ENCODE measurements around the gene ZNF592.

ZNF592 gene

GRCh38 chr15:84828086-84828908 is 79.9 kb downstream of the ZNF592 start:
- DNase-seq (ENCODE audit: low spot score): no peak

- DNase-seq (ENCODE audit: low spot score): no peak
Observed at GRCh38 chr15:84829428-84829827, 81.0 kb downstream of the ZNF592 start.

GRCh38 chr15:84830036-84830435 is 81.6 kb downstream of the ZNF592 start:
- no peak for DNase-seq (ENCODE audit: low spot score)

GRCh38 chr15:84831028-84831427 is 82.6 kb downstream of the ZNF592 start:
- DNase-seq (ENCODE audit: low spot score): no peak

- no peak for DNase-seq (ENCODE audit: low spot score)
Observed at GRCh38 chr15:84831613-84832012, 83.2 kb downstream of the ZNF592 start.

GRCh38 chr15:84832448-84833040 is 84.2 kb downstream of the ZNF592 start:
- no peak for DNase-seq (ENCODE audit: low spot score)

- DNase-seq (ENCODE audit: low spot score): no peak
Observed at GRCh38 chr15:84833447-84834228, 85.2 kb downstream of the ZNF592 start.

GRCh38 chr15:84834229-84834955 is 86.0 kb downstream of the ZNF592 start:
- no peak for DNase-seq (ENCODE audit: low spot score)

GRCh38 chr15:84834969-84835368 is 86.6 kb downstream of the ZNF592 start:
- no peak for DNase-seq (ENCODE audit: low spot score)

GRCh38 chr15:84835661-84836337 is 87.4 kb downstream of the ZNF592 start:
- no peak for DNase-seq (ENCODE audit: low spot score)

- no peak for DNase-seq (ENCODE audit: low spot score)
Observed at GRCh38 chr15:84836844-84837243, 88.5 kb downstream of the ZNF592 start.

- DNase-seq (ENCODE audit: low spot score): no peak
Observed at GRCh38 chr15:84839714-84840113, 91.3 kb downstream of the ZNF592 start.

GRCh38 chr15:84840255-84840654 is 91.9 kb downstream of the ZNF592 start:
- DNase-seq (ENCODE audit: low spot score): no peak

GRCh38 chr15:84840741-84841429 is 92.5 kb downstream of the ZNF592 start:
- DNase-seq (ENCODE audit: low spot score): peak; percentile 90

- no peak for DNase-seq (ENCODE audit: low spot score)
Observed at GRCh38 chr15:84842781-84843180, 94.4 kb downstream of the ZNF592 start.

GRCh38 chr15:84844964-84845363 is 96.6 kb downstream of the ZNF592 start:
- DNase-seq (ENCODE audit: low spot score): no peak

- peak; percentile 33 for DNase-seq (ENCODE audit: low spot score)
Observed at GRCh38 chr15:84845631-84846030, 97.2 kb downstream of the ZNF592 start.

- no peak for DNase-seq (ENCODE audit: low spot score)
Observed at GRCh38 chr15:84846269-84846668, 97.9 kb downstream of the ZNF592 start.

GRCh38 chr15:84847382-84847781 is 99.0 kb downstream of the ZNF592 start:
- DNase-seq (ENCODE audit: low spot score): no peak

- no peak for DNase-seq (ENCODE audit: low spot score)
Observed at GRCh38 chr15:84852212-84852611, 103.8 kb downstream of the ZNF592 start.

- no peak for DNase-seq (ENCODE audit: low spot score)
Observed at GRCh38 chr15:84855136-84855535, 106.7 kb downstream of the ZNF592 start.
